GM23338 (cell line): Measurements from ENCODE around the gene DENND5A.
"Not testable (repeated sequence)": the region's sequence is repeated elsewhere in the genome, so short reads cannot be mapped to it uniquely, and the experiment has no call there.

Experiments used
- CREB1 ChIP-seq: fragments of 250-450 bp; sonication (Bioruptor Pico); IDR thresholded peaks from 2 replicates; pipeline ENCODE4 v1.5.0; 2020; ENCODE audit warnings: low read depth, mild to moderate bottlenecking, moderate library complexity
- CTCF ChIP-seq, 2 experiments: fragments of 200-600 bp in 1 of 2; sonication (generic) in 1 of 2; conservative IDR thresholded peaks; 2 replicates each; pipeline versions ENCODE4 v1.5.1 to v1.6.1; 2016 to 2017; ENCODE audit warnings: antibody characterized with exemption in 2 of 2, low read depth in 2 of 2, mild to moderate bottlenecking in 2 of 2, moderate library complexity in 1 of 2
- EZH2 ChIP-seq: fragments of 200-600 bp; sonication (generic); IDR thresholded peaks from one replicate; pipeline ENCODE4 v1.8.0; 2017; ENCODE audit warnings: antibody characterized with exemption, mild to moderate bottlenecking, low read depth; ENCODE audit not compliant: unreplicated experiment
- EZH2phosphoT487 ChIP-seq: fragments of 200-600 bp; sonication (generic); IDR thresholded peaks from one replicate; pipeline ENCODE4 v1.8.1; 2018; ENCODE audit warnings: antibody characterized with exemption; ENCODE audit not compliant: unreplicated experiment
- JUNB ChIP-seq: IDR thresholded peaks from one replicate; pipeline ENCODE4 v1.6.1; 2016; ENCODE audit warnings: antibody characterized with exemption; ENCODE audit not compliant: unreplicated experiment
- NANOG ChIP-seq: IDR thresholded peaks from 2 replicates; pipeline ENCODE4 v1.6.1; 2016; ENCODE audit warnings: antibody characterized with exemption, borderline replicate concordance
- POLR2AphosphoS5 ChIP-seq: IDR thresholded peaks from 2 replicates; pipeline ENCODE4 v1.6.1; 2016; ENCODE audit warnings: antibody characterized with exemption, low read depth
- REST ChIP-seq: IDR thresholded peaks from one replicate; pipeline ENCODE4 v1.6.1; 2018; ENCODE audit warnings: antibody characterized with exemption; ENCODE audit not compliant: unreplicated experiment
- ZNF114 ChIP-seq: fragments of 250-450 bp; sonication (Bioruptor Pico); IDR thresholded peaks from 2 replicates; pipeline ENCODE4 v1.5.0; 2020; ENCODE audit warnings: mild to moderate bottlenecking, moderate library complexity

GRCh38 chr11:9209604-9210003 is 55.5 kb downstream of the DENND5A start:
- TF ChIP-seq CTCF (conservative IDR thresholded peaks at IDR 0.05; ENCODE audit: low read depth in 2 of 2); NANOG; EZH2phosphoT487; JUNB; CREB1; POLR2AphosphoS5; REST; EZH2; ZNF114 (CRISPR knock-in tag): not testable (repeated sequence)
